Measurements from ENCODE around the gene KIAA1586. TPM values are rescaled to one million over a fixed set of nuclear protein-coding genes. Genes with fewer than 3 reads are reported as not detected.
"Not testable (repeated sequence)": the region's sequence is repeated elsewhere in the genome, so short reads cannot be mapped to it uniquely, and the experiment has no call there.

The KIAA1586 gene
- total and polyA plus RNA-seq, 2 of the 13 experiments (the other 11 are each of a cell fraction or from before 2014, with no cell fraction given): 5.5 to 16.9 TPM

DNA sequence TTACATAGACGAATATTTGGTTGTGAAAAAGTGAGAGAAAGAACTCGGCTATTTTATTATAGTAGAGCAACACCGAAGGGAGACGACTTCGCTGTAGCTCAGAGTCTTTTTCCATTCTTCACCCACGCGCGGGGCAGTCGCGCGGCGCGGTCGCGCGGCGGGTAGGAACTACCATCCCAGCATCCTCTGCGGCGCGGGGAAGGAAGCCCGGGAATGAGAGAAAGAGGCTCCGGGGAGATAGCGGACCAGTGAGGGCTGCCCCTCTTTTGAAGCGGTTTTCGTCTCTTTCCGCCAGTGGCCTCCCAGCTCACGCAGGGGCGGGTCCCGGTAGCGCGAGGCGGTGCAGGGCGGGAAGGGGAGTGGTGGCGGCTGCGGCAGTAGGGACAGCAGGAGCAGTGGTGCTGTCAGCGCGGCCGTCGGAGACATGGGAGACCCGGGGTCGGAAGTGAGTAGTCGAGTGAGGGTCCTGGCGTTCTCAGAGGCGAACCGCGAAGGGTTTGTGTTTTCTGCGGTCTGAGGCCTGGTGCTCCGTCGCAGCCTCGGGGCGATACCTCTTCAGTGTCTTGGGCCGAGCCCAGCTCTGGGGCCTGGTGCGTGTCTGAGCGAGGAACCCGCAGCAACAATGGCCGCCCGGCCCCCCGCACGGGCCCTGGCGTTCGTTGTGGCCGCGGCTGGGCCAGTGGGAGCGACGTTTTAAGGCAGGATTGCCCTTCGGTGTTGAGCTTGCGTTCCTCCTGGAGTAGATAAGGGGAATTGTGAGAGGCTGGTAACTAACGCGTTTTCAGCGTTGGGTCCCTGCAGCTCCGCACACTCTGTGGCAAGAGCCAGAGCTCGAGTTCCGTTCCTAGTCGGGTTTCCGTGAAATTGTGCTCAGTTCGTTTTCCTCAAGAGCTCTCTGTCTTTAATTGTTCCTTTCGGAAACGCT lies at the start of gene KIAA1586 (continued):
- TF ChIP-seq, protein P1, sequence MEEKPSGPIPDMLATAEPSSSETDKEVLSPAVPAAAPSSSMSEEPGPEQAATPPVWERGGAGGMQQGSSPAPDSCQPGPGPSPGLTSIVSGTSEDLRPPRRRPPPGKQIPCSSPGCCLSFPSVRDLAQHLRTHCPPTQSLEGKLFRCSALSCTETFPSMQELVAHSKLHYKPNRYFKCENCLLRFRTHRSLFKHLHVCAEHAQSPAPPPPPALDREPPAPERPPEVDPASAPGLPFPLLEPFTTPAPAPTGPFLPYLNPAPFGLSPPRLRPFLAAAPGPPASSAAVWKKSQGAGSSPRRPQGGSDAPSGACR (CRISPR knock-in tag; IDR thresholded peaks at IDR 0.05): peak; percentile 58
- peak; percentile 80 for TF ChIP-seq CHD2 (IDR thresholded peaks at IDR 0.05; ENCODE audit: low read depth, low read length)
- peak; percentile 61 for TF ChIP-seq HDAC2 (CRISPR knock-in tag; IDR thresholded peaks at IDR 0.05)
- TF ChIP-seq, protein P2, sequence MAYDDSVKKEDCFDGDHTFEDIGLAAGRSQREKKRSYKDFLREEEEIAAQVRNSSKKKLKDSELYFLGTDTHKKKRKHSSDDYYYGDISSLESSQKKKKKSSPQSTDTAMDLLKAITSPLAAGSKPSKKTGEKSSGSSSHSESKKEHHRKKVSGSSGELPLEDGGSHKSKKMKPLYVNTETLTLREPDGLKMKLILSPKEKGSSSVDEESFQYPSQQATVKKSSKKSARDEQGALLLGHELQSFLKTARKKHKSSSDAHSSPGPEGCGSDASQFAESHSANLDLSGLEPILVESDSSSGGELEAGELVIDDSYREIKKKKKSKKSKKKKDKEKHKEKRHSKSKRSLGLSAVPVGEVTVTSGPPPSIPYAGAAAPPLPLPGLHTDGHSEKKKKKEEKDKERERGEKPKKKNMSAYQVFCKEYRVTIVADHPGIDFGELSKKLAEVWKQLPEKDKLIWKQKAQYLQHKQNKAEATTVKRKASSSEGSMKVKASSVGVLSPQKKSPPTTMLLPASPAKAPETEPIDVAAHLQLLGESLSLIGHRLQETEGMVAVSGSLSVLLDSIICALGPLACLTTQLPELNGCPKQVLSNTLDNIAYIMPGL (CRISPR knock-in tag; IDR thresholded peaks at IDR 0.05; ENCODE audit: borderline replicate concordance in 1 of 2, low read depth in 1 of 2): peak; percentile 87 to 90
- TF ChIP-seq CBX1 (IDR thresholded peaks at IDR 0.05; ENCODE audit: low read depth): peak; percentile 83
- peak; percentile 48; the same call in 1 of the 2 replicates for TF ChIP-seq CENPT (CRISPR knock-in tag; IDR thresholded peaks at IDR 0.05; ENCODE audit: low read depth)
- peak; percentile 81; the same call in 1 of the 2 replicates for TF ChIP-seq KLF9 (CRISPR knock-in tag; IDR thresholded peaks at IDR 0.05; ENCODE audit: low read depth)
- not testable (repeated sequence) for TF ChIP-seq SOX13 (IDR thresholded peaks at IDR 0.05)
- peak in 1 of 2 experiments; percentile 56; a peak in 2 of 4 replicates for TF ChIP-seq SOX13 (CRISPR knock-in tag; conservative IDR thresholded peaks at IDR 0.05 in 1 of 2, IDR thresholded peaks at IDR 0.05 in 1 of 2)
- TF ChIP-seq, protein P3, sequence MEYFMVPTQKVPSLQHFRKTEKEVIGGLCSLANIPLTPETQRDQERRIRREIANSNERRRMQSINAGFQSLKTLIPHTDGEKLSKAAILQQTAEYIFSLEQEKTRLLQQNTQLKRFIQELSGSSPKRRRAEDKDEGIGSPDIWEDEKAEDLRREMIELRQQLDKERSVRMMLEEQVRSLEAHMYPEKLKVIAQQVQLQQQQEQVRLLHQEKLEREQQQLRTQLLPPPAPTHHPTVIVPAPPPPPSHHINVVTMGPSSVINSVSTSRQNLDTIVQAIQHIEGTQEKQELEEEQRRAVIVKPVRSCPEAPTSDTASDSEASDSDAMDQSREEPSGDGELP (IDR thresholded peaks at IDR 0.05; ENCODE audit: borderline replicate concordance, low read depth): peak; percentile 12; the same call in 1 of the 2 replicates
- peak; percentile 37; the same call in 1 of the 2 replicates for TF ChIP-seq KLF11 (CRISPR knock-in tag; IDR thresholded peaks at IDR 0.05)
- TF ChIP-seq, protein P4, sequence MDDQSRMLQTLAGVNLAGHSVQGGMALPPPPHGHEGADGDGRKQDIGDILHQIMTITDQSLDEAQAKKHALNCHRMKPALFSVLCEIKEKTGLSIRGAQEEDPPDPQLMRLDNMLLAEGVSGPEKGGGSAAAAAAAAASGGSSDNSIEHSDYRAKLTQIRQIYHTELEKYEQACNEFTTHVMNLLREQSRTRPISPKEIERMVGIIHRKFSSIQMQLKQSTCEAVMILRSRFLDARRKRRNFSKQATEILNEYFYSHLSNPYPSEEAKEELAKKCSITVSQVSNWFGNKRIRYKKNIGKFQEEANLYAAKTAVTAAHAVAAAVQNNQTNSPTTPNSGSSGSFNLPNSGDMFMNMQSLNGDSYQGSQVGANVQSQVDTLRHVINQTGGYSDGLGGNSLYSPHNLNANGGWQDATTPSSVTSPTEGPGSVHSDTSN (CRISPR knock-in tag; IDR thresholded peaks at IDR 0.05; ENCODE audit: borderline replicate concordance): 0 out of 2 replicates have a peak, but pooled peaks have one; percentile 57
- TF ChIP-seq, protein P5, sequence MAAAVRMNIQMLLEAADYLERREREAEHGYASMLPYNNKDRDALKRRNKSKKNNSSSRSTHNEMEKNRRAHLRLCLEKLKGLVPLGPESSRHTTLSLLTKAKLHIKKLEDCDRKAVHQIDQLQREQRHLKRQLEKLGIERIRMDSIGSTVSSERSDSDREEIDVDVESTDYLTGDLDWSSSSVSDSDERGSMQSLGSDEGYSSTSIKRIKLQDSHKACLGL (CRISPR knock-in tag; IDR thresholded peaks at IDR 0.05): peak; percentile 85
- peak; percentile 49; the same call in 1 of the 2 replicates for TF ChIP-seq ZNF124 (CRISPR knock-in tag; IDR thresholded peaks at IDR 0.05)
- TF ChIP-seq, protein P6, sequence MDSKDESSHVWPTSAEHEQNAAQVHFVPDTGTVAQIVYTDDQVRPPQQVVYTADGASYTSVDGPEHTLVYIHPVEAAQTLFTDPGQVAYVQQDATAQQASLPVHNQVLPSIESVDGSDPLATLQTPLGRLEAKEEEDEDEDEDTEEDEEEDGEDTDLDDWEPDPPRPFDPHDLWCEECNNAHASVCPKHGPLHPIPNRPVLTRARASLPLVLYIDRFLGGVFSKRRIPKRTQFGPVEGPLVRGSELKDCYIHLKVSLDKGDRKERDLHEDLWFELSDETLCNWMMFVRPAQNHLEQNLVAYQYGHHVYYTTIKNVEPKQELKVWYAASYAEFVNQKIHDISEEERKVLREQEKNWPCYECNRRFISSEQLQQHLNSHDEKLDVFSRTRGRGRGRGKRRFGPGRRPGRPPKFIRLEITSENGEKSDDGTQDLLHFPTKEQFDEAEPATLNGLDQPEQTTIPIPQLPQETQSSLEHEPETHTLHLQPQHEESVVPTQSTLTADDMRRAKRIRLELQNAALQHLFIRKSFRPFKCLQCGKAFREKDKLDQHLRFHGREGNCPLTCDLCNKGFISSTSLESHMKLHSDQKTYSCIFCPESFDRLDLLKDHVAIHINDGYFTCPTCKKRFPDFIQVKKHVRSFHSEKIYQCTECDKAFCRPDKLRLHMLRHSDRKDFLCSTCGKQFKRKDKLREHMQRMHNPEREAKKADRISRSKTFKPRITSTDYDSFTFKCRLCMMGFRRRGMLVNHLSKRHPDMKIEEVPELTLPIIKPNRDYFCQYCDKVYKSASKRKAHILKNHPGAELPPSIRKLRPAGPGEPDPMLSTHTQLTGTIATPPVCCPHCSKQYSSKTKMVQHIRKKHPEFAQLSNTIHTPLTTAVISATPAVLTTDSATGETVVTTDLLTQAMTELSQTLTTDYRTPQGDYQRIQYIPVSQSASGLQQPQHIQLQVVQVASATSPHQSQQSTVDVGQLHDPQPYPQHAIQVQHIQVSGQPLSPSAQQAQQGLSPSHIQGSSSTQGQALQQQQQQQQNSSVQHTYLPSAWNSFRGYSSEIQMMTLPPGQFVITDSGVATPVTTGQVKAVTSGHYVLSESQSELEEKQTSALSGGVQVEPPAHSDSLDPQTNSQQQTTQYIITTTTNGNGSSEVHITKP (CRISPR knock-in tag; IDR thresholded peaks at IDR 0.05; ENCODE audit: low read depth): 0 out of 2 replicates have a peak, but pooled peaks have one; percentile 63
- peak; percentile 76 for TF ChIP-seq ATF1 (CRISPR knock-in tag; IDR thresholded peaks at IDR 0.05)
- peak; percentile 62; the same call in 1 of the 2 replicates for TF ChIP-seq FOXO1 (CRISPR knock-in tag; IDR thresholded peaks at IDR 0.05)
